SKM-1 treated with dmso at 0.1 percent for 144 hours (cell line): Measurements from ENCODE around the gene TGFBRAP1.

ENCODE experiments used
- DNase-seq: peaks from one replicate; lab custom pipeline; 2025; ENCODE audit not compliant: unreplicated experiment; lab: John Stamatoyannopoulos, UW

Gene TGFBRAP1

DNA sequence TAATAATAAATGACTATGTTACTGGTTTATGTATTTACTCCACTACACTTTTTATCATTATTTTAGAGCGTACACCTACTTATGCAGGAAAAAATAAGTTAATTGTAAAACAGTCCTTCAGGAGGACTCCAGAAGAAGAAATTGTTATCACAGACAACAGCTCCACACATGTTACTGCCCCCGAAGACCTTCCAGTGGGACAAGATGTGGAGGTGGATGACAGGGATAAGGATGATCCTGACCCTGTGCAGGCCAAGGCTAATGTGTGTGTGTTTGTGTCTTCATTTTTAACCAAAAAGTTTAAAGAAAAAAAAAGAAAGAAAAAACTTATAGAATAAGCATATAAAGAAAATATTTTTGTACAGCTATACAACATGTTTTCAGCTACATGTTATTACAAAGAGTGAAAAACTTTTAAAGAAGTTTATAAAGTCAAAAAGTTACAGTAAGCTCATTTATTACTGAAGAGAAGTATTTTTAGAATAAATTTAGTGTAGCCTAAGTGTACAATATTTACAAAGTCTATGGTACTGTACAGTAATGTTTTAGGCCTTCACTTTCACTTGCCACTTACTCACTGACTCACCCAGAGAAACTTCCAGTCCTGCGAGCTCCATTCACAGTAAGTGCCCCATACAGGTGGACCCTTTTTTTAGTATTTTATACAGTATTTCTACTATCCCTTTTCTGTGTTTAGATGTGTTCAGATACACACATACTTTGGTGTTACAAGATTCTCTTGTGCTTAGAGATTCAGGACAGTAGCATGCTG, 7.5 kb downstream of the TGFBRAP1 start:
- DNase-seq: no peak

DNA sequence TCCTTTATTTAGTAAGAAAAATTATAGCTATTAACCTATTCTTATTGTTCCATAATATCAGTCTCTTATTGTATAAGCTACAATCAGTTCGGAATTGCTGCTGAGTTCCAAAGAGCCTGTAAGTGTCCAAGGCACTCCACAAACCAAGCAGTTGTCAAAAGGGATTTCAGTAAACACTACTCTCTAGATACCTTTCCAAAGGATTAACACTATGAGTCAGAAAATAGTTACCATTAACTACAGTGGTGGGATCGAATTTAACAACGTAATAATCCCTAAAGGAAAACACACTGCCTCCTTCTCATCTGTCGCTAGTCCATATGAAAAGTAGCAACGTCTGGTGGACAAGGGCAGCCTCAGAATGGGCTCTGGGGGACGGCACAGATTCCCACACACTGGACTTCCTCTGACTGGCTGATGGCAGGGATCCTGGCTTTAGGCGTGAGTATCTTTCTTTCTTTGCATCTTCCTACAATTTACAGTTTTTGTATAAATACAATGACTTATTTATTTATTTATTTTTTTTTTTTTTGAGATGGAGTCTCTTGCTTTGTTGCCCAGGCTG, 8.8 kb downstream of the TGFBRAP1 start:
- DNase-seq: no peak

DNA sequence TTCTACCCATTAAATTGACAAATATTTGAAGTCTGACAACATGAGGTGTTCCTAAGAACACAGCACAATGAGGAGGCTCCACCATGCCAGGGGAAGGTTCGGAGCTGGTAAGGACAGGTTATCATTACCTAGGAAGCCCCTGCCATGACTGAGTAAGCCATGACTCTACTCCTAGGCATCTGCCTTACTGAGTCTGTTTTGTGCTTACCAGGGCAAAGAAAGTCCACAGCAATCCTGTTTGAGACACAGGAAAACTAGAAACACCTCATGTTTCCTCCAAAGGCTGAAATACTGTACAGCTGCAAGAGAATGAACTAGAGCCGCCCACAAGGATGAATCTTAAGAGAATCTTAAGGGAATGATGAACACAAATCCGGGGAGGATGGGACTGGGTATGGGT, 11.6 kb downstream of the TGFBRAP1 start:
- DNase-seq: no peak

DNA sequence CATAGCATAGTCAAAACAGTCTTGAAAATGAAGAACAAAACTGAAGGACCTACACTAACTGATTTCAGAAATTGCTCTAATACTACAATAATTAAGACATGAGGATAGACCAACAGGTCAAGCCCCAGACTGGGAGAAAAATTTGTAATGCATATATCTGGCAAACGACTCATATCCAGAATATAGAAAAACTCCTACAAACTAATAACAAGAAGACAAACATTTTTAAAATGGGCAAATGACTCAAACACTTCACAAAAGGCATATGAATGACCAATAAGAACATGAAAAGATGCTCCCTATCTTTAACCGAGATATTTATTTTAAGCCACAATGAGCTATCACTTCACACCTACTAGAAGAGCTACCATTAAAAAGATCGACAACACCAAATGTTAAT, 14.2 kb downstream of the TGFBRAP1 start:
- DNase-seq: no peak

DNA sequence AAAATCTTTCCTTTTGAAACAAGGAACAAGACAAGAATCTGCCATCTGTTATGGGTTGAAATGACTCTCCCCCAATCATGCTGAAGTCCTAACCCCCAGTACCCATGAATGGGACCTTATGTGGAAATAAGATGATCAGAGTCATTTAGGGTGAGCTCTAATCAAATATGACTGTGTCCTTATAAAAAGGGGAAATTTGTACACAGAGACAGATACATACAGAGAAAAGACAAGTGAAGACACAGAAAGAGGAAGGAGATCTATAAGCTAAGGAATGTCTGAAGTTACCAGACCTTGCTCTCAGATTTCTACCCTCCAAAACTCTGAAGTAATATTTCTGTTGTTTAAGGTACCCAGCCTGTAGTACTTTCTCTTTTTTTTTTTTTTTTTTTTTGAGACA, 15.7 kb downstream of the TGFBRAP1 start:
- DNase-seq: peak; percentile 62

DNA sequence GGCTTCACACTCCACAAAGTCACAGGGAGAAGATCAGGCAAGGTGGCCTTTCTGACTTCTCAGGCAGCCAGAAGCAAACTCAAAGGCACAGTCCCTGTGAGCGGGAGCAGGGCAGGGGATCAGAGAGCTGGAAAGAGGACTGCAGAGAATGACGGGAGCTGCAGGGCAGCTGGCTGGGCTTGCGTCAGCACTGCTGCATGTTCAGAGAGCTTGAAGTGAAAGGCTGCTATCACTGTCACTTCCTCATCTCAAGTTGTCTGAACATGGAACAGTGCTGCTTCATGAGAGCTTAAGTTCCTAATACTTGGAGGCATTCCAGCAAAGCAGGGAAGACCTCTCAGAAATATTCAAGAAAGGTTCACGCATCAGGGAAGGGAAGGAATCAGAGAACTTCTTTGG, 20.4 kb downstream of the TGFBRAP1 start:
- peak; percentile 73 for DNase-seq

DNA sequence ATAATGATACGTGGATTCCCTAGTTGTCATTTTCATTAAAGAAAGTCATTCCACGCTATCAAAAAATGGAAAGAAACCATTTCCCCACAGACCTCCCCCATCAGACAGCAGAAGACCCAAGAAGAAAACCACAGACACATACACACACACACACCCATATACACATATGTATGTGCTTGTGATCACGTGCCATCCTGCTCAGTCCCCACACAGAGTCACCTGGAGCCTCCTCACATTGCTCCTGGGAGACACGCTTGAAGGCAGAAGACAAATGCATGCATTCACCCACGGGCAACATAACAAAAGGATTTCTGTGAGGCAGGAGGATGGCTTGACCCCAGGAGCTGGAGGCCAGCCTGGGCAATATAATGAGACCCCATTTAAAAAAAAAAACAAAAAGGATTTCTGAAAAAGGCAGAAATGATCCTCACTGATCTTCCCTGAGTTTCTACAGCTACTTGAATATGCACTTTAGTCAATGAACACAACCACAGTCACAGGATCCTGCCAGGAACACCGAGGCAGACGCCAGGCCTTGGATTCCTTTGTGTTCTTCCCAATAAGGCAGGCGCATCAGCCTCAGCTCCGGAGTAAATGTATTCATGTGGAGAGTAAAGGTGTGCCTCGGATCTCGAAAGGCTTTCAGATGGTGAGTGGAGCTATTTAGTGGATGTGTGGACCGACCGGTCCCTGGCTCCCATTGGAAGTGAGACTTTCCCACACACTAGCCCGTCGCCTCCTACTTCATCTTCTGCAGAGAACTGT, 21.0 kb downstream of the TGFBRAP1 start:
- DNase-seq: no peak

DNA sequence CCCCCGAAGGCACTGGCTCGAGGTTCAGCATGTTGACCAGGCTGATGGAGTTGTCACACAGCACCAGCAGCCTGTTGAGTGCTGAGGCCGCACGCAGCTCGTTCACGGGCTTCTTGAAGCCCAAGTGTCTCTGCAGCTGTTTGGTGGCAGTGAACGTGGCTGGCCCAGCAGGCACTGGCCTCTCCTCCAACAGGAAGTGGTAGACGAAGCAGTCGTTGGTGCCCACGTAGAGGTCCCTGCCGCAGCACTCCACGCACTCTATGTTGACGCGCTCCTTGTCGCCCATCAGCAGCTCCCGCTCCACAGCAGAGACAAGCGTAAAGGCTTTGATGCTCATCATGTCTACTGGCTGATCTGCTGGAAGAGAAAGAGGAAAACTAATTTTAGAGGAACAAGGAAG, 21.6 kb downstream of the TGFBRAP1 start:
- no peak for DNase-seq

DNA sequence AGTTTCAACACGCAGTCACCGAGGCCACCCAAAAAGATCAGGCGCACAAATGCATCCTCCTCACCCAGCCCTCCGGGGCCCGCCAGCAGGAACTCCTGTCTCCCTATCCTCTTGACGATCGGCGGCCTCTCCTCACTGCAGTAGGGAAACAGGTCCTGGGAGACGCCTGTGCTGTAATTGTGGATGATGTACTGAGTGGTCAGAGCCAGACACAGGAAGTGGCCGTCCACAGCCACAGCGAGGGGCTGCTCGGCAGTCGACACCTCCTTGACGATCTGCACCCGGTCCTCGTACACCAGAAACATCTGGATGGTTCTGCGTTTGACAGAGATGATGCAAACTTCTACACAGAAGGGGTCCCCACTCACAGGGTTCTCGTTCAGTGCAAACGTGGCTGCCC, 22.0 kb downstream of the TGFBRAP1 start:
- DNase-seq: no peak

DNA sequence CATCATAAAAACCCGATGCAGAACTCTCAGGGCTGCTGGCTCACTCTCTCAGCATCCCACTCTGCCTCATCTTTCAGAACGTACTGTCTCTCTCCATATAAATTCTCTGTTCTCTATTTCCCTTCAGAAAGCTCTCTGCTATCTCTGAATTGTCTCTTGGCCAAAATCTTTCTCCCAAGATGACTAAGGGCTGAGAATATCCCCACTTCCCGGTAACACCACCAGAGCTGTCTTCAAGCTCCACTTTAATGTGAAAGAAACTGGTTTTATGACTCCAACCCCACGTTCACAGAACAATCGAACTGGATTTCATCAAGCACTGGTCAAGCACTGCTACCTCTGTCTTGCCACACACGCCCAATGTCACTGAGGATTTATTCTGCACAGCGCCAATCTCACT, 22.4 kb downstream of the TGFBRAP1 start:
- DNase-seq: no peak

DNA sequence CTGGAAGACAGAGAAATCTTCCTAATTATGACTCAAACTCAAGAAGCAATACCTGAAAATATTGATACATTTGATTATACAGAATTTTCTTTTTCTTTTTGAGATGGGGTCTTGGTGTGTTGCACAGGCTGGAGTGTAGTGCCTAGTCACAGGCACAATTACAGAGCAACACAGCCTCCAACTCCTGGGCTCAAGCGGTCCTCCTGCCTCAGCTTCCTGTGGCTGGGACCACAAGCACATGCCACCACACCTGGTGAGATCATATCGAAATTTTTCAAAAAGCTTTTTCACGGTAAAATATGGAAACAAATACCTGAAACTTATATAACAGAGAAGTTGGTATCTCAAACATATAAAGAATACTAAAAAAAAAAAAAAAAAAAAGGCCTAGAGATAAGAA, 27.9 kb downstream of the TGFBRAP1 start:
- no peak for DNase-seq

DNA sequence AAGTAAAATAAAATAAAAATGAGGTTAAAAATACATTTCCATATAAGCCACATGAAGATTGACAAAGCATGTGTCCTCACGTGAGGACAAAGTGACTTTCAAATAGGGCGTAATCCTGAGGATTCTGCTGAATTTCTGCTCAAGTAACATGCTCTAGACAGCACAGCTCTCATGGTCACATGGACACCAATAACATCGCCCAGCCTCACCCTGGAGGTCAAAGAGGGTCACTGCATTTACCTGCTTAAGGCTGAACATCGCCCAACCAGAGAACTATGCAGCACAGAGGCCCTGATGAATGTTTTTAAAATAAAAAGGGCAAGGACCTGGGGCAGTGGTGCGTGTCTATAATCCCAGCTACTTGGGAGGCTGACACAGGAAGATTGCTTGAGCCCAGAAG, 30.2 kb downstream of the TGFBRAP1 start:
- DNase-seq: no peak

DNA sequence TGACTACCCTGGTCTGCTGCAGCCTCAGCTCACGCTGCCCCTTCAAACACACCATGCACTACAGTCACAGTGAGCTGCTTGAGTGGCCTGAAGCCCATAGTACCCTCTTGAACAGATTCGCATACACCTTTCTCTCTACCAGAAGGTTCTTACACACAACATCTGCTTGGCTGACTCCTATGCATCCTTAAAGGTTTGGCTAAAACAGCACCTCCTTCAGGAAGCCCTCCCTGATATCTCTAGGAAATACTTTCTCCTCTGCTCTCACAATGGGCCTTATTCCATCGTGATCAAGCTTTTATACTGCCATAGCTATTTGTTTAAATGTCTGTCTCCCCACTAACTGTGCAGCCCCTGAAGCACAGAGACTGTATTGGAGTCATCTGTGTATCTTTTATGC, 31.5 kb downstream of the TGFBRAP1 start:
- no peak for DNase-seq

DNA sequence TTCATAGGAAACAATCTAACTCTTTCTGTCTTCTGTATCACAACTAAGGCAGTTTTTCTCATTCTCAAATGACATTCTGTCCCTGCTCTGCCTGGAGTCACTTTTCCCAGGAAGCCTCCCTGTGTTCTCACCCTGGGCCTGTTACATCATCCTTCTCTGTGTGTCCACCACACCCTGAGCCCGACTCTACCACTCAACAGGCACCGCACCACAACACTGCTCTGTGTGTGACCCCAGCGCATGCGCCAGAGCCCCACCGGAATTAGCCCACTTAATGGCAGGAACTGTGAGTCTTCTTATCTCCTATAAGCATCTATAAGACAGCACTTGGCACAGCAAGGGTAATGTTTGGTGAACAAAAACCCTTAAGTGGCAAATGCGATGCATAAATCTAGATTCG, 32.3 kb downstream of the TGFBRAP1 start:
- no peak for DNase-seq

DNA sequence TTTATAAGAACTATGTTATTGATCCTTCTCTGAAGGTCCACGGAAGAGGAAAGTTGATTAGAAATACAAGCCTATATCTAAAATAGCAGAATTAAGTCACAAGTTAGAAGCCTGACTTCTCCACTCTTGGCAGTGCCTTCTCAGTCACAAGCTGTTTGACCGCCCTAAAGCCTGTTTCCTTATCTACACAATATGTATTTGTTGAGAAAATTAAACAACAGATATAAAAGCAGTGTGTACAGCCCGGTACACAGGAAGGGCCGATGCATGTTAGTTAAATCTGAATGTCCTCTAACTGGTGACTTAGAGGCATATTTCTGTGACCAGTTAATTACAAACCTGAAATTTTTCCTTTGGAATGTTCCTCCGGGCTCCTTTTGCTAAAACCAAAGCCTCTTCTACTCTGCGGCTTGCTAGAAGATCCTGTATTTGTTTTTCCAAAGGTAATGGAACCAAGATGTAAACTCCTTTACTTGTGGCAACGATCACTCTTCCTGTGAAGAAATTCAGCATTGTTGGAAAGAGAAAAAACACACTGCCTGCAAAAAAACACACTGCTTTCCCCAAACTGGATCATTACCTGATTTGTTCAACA, 33.4 kb downstream of the TGFBRAP1 start:
- DNase-seq: no peak

DNA sequence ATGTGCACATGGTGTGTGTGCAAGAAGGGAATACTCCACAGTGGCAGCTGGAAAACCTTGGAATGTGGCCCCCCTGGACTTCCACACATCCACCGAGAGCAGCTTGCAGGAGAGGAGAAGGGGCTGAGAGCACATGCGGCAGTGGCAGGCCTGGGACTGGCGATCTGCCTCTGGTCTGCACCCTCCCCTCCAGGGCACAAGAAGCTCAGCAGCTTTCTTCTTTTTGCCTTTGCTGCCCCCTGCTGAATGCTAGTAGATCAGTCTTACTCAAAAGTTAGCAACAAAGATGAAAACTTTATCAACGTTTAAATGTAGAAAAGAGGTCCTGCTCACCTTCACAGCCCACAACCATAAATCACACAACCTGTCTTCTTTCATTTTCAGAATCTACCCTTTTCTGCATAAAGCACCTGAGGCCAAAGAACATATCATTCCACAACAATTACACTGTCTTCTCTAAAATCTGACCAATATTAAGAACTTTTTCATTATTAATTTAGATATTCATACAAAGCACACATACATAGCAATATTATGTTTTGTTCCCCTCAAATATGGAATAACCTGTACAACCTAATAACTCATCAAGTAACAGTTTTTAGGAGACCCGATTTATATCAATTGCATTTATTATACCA, 34.6 kb downstream of the TGFBRAP1 start:
- peak; percentile 18 for DNase-seq

DNA sequence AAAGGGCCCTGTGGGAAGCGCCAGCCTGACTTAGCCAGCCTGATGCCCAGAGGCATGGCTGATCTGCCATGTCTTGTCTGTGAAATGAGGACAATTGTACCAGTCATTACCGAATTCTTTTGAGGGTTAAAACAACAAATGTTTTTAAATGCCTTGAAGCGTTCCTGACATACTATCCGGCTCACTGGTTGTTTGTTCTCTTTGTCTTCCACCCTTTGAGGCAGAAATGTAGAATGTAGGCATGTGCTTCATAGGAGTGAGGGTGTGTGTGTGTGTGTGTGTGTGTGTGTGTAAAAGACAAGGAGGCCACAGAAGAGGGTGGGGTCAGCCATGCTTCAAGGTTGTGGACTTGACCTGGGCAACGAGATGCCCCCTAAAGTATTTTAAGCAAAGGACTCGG, 35.5 kb downstream of the TGFBRAP1 start:
- DNase-seq: no peak

DNA sequence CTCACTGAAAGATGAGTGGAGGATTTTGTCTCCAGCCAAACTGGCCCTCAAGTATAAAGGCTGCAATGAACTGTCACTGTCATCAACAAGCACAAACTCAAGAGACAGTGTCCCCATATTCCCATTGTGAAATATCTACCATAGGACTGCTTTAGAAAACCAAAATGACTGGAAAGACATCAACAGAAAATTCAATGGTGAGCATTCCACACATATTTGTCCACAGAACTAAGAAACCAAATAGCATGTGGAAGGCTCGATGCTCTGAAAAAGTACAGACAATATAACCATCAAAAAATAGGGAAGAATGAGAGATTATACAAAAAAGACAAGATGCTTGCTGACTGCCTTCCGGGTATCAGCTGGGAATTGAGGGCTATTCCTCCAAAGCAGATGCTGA, 37.6 kb downstream of the TGFBRAP1 start:
- no peak for DNase-seq

DNA sequence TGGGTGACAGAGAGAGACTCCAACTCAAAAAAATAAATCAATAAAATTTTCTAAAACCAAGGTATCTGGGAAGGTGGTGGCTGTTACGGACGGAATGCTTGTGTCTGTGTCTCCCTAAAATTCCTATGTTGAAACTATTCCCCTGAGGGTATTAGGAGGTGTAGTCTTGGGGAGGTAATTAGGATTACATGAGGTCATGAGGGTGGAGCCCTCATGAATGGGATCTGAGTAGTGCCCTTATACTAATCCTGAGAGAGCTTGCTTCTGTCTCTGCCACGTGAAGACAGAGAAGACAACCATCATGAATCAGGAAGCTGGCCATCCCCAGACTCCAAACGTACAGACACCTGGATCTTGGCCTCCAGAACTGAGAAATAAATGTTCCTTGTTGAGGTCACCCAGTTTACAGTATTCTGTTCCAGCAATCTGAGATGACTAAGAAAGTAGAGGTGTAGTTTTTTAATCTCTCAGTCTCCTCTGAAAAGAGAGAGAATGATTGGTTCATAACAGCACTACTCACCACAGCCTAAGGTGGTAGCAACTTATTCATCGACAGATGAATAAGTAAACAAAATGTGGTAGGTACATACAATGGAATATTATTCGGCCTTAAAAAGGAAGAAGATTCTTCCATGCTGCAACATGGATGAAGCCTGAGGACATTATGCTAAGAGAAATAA, 38.4 kb downstream of the TGFBRAP1 start:
- DNase-seq: no peak

DNA sequence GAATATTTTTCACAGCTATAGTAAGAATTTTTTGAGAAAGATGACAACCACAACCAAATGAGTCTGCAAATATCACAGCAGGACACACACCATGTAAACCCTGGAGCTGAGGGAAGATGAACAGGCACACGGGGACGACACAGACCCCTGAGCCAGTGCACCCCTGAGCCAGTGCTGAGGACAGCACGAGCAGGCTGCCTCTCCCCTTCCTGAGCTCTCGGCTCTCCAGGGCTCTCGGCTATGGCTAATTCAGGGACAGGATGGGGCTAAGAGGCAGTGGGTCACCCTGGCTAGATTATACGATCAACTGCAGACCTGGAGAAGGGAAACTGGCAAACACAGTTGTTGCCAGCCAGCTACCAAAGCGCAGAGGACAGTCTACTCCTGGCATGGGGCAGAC, 41.4 kb downstream of the TGFBRAP1 start:
- DNase-seq: no peak

DNA sequence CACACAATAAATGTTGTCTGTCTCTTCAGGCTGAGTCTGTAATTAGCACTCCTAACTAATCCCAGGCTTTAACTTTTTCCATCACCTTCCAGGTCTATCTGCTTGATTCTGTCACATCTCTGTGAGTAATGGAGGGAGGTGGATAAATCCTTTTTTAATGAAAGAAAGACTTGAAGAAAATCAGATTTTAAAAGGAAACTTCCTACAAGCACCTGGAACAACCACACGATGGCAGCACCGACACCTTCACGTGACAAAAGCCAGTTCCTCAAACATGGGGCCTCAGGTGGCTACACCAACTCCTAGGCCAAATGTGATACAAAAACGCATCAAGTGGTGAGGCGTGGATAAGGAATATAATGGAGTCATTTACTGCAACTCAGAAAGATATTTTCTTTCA, 41.8 kb downstream of the TGFBRAP1 start:
- peak; percentile 38 for DNase-seq
